HEK293 (cell line): ENCODE results near the gene CEMP1.
A peak's percentile ranks its signal among the peaks of the same experiment; 100 is the strongest.

ENCODE experiments used
- ATF2 ChIP-seq: fragments of 450-650 bp; formaldehyde crosslinking; IDR thresholded peaks from 2 replicates; pipeline ENCODE4 v1.5.1; 2016; ENCODE audit warnings: missing biosample characterization, missing genetic modification characterization, low read depth
- KLF1 ChIP-seq: fragments of 450-650 bp; formaldehyde crosslinking; IDR thresholded peaks from 2 replicates; pipeline ENCODE4 v1.5.1; 2016; ENCODE audit warnings: missing biosample characterization, missing genetic modification characterization
- KLF10 ChIP-seq: fragments of 450-650 bp; IDR thresholded peaks from 2 replicates; pipeline ENCODE4 v1.5.1; 2018; ENCODE audit warnings: missing biosample characterization, mild to moderate bottlenecking, missing genetic modification characterization
- YY2 ChIP-seq: fragments of 450-650 bp; formaldehyde crosslinking; IDR thresholded peaks from 2 replicates; pipeline ENCODE4 v1.5.1; 2016; ENCODE audit warnings: missing biosample characterization, missing genetic modification characterization
- ZFP37 ChIP-seq: fragments of 450-650 bp; formaldehyde crosslinking; IDR thresholded peaks from 2 replicates; pipeline ENCODE4 v1.5.1; 2016; ENCODE audit warnings: missing biosample characterization, missing genetic modification characterization
- ZNF121 ChIP-seq: fragments of 450-650 bp; formaldehyde crosslinking; IDR thresholded peaks from 2 replicates; pipeline ENCODE4 v1.5.1; 2016; ENCODE audit warnings: missing biosample characterization, missing genetic modification characterization
- ZNF155 ChIP-seq: fragments of 450-650 bp; formaldehyde crosslinking; IDR thresholded peaks from 2 replicates; pipeline ENCODE4 v1.5.1; 2016; ENCODE audit warnings: missing biosample characterization, missing genetic modification characterization
- ZNF16 ChIP-seq: fragments of 450-650 bp; formaldehyde crosslinking; IDR thresholded peaks from 2 replicates; pipeline ENCODE4 v1.5.1; 2016; ENCODE audit warnings: low read depth, missing biosample characterization, missing genetic modification characterization
- ZNF24 ChIP-seq: fragments of 450-650 bp; formaldehyde crosslinking; IDR thresholded peaks from 2 replicates; pipeline ENCODE4 v1.5.1; 2016; ENCODE audit warnings: missing biosample characterization, missing genetic modification characterization
- ZNF549 ChIP-seq: fragments of 450-650 bp; IDR thresholded peaks from 2 replicates; pipeline ENCODE4 v1.5.1; 2018; ENCODE audit warnings: missing biosample characterization, missing genetic modification characterization, mild to moderate bottlenecking, inconsistent platforms, moderate library complexity
- ZSCAN18 ChIP-seq: fragments of 450-650 bp; formaldehyde crosslinking; IDR thresholded peaks from 2 replicates; pipeline ENCODE4 v1.5.1; 2016; ENCODE audit warnings: missing biosample characterization, missing genetic modification characterization
- TF ChIP-seq, protein P1 (sequence below): fragments of 450-650 bp; formaldehyde crosslinking; IDR thresholded peaks from 2 replicates; pipeline ENCODE4 v1.5.1; 2016; ENCODE audit warnings: missing biosample characterization, missing genetic modification characterization
- TF ChIP-seq, protein P2 (sequence below): fragments of 450-650 bp; formaldehyde crosslinking; IDR thresholded peaks from 2 replicates; pipeline ENCODE4 v1.5.1; 2016; ENCODE audit warnings: missing biosample characterization, missing genetic modification characterization

- TF ChIP-seq ZNF549 (tag by site-specific recombination) (no peak), YY2 (tag by site-specific recombination) (no peak), ZSCAN18 (tag by site-specific recombination) (no peak), ZNF16 (tag by site-specific recombination) (no peak), ZNF24 (tag by site-specific recombination) (no peak), ATF2 (tag by site-specific recombination) (peak; percentile 44), KLF10 (tag by site-specific recombination) (no peak), KLF1 (tag by site-specific recombination) (peak; percentile 44; the same call in 1 of the 2 replicates), ZNF121 (tag by site-specific recombination) (no peak), ZFP37 (tag by site-specific recombination) (no peak), ZNF155 (no peak)
- TF ChIP-seq, protein P1, sequence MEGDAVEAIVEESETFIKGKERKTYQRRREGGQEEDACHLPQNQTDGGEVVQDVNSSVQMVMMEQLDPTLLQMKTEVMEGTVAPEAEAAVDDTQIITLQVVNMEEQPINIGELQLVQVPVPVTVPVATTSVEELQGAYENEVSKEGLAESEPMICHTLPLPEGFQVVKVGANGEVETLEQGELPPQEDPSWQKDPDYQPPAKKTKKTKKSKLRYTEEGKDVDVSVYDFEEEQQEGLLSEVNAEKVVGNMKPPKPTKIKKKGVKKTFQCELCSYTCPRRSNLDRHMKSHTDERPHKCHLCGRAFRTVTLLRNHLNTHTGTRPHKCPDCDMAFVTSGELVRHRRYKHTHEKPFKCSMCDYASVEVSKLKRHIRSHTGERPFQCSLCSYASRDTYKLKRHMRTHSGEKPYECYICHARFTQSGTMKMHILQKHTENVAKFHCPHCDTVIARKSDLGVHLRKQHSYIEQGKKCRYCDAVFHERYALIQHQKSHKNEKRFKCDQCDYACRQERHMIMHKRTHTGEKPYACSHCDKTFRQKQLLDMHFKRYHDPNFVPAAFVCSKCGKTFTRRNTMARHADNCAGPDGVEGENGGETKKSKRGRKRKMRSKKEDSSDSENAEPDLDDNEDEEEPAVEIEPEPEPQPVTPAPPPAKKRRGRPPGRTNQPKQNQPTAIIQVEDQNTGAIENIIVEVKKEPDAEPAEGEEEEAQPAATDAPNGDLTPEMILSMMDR (tag by site-specific recombination): no peak
- TF ChIP-seq, protein P2, sequence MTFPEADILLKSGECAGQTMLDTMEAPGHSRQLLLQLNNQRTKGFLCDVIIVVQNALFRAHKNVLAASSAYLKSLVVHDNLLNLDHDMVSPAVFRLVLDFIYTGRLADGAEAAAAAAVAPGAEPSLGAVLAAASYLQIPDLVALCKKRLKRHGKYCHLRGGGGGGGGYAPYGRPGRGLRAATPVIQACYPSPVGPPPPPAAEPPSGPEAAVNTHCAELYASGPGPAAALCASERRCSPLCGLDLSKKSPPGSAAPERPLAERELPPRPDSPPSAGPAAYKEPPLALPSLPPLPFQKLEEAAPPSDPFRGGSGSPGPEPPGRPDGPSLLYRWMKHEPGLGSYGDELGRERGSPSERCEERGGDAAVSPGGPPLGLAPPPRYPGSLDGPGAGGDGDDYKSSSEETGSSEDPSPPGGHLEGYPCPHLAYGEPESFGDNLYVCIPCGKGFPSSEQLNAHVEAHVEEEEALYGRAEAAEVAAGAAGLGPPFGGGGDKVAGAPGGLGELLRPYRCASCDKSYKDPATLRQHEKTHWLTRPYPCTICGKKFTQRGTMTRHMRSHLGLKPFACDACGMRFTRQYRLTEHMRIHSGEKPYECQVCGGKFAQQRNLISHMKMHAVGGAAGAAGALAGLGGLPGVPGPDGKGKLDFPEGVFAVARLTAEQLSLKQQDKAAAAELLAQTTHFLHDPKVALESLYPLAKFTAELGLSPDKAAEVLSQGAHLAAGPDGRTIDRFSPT (tag by site-specific recombination): no peak; the same call in 1 of the 2 replicates
Observed at GRCh38 chr16:2511128-2511800, 19.9 kb downstream of the CEMP1 start.
